K562 (cell line): Measurements from ENCODE around the gene ULK1. TPM values are rescaled to one million over a fixed set of nuclear protein-coding genes. Genes with fewer than 3 reads are reported as not detected.

Source experiments
- ATAC-seq: fragments of 200-7000 bp; cut with Tn5 transposase; 3 replicates; pipeline ENCODE4 v1.9.1; 2020; ENCODE audit warnings: moderate library complexity
- BruUV-seq: library from RNA; stranded (reverse); fragments of 400-500 nt; replicated peaks from 2 replicates; lab custom pipeline; 2021; lab: Mats Ljungman, UMichigan
- CTCF ChIA-PET: fragments of 300-600 bp; formaldehyde crosslinking; extraction: SDS; loops from one replicate; lab custom pipeline; 2021; ENCODE audit warnings: low intra/inter-chr PET ratio; lab: Yijun Ruan, JAX
- POLR2A ChIA-PET: fragments of 300-600, 350-650 bp; sonication (Branson Sonifier 250); formaldehyde crosslinking; extraction: SDS; loops from one replicate; lab custom pipeline; 2021; ENCODE audit warnings: antibody characterized with exemption, inconsistent platforms; lab: Yijun Ruan, JAX
- DNase-seq, 4 experiments: peaks; one replicate each; pipeline versions ENCODE4 v3.0.0 to v3.0.0-alpha.2; 2011 to 2018; ENCODE audit warnings: low spot score in 3 of 4, mixed read lengths in 3 of 4; ENCODE audit errors: extremely low read depth in 1 of 4
- FAIRE-seq: peaks from 2 replicates; lab custom pipeline; 2011; peaks lifted over from hg19 to GRCh38; lab: Jason Lieb, UNC
- H2AFZ ChIP-seq: 2 replicates; pipeline ENCODE4 v1.6.0; 2011; ENCODE audit warnings: low read depth, low read length, control low read depth, inconsistent platforms
- H3K27ac ChIP-seq: fragments of 200-600 bp; 3 replicates; pipeline ENCODE4 v1.8.0; 2011; ENCODE audit warnings: low read depth, mild to moderate bottlenecking, control low read depth, inconsistent platforms, low read length, moderate library complexity, mixed read lengths; ENCODE audit errors: extremely low read depth
- H3K27me3 ChIP-seq, 2 experiments: fragments of 300-600 bp in 1 of 2; 2 replicates in 1 of 2; 3 replicates in 1 of 2; pipeline versions ENCODE4 v1.6.0 to v1.8.0; 2011; ENCODE audit warnings: inconsistent platforms in 2 of 2, low read length in 2 of 2, mild to moderate bottlenecking in 1 of 2, mixed read lengths in 1 of 2, moderate library complexity in 1 of 2; ENCODE audit not compliant: control insufficient read depth in 2 of 2, insufficient read depth in 2 of 2
- H3K36me3 ChIP-seq: fragments of 300-600 bp; 3 replicates; pipeline ENCODE4 v1.8.0; 2011; ENCODE audit warnings: mild to moderate bottlenecking, low read length, inconsistent platforms; ENCODE audit not compliant: control insufficient read depth, insufficient read depth
- H3K4me1 ChIP-seq, 2 experiments: fragments of 200-600 bp in 1 of 2; replicated peaks in 1 of 2; 2 replicates in 1 of 2; 3 replicates in 1 of 2; pipeline versions ENCODE4 v1.5.1 to v1.8.0; 2011; ENCODE audit warnings: inconsistent platforms in 2 of 2, low read length in 2 of 2, mild to moderate bottlenecking in 1 of 2, mixed read lengths in 1 of 2, moderate library complexity in 1 of 2; ENCODE audit not compliant: control insufficient read depth in 2 of 2, insufficient read depth in 2 of 2
- H3K4me2 ChIP-seq: 2 replicates; pipeline ENCODE4 v1.6.1; 2011; ENCODE audit warnings: low read length, control low read depth, inconsistent platforms, mixed read lengths; ENCODE audit not compliant: insufficient read depth
- H3K4me3 ChIP-seq: fragments of 200-600 bp; sonication (generic), shearing (Covaris generic); 2 replicates; pipeline ENCODE4 v1.5.1; 2016; ENCODE audit warnings: control low read depth, inconsistent platforms
- H3K79me2 ChIP-seq: fragments of 200-600 bp; 3 replicates; pipeline ENCODE4 v1.8.0; 2011; ENCODE audit warnings: low read length, inconsistent platforms; ENCODE audit not compliant: control insufficient read depth, insufficient read depth
- H3K9ac ChIP-seq, 2 experiments: 2 replicates each; pipeline versions ENCODE4 v1.6.0 to v1.6.1; 2011; ENCODE audit warnings: low read depth in 2 of 2, low read length in 2 of 2, control low read depth in 1 of 2, inconsistent platforms in 1 of 2, mild to moderate bottlenecking in 1 of 2, mixed read lengths in 1 of 2; ENCODE audit not compliant: insufficient read depth in 1 of 2
- H3K9me1 ChIP-seq: one replicate; pipeline ENCODE4 v1.6.0; 2011; ENCODE audit warnings: inconsistent platforms, mild to moderate bottlenecking, low read length, moderate library complexity; ENCODE audit not compliant: control insufficient read depth, insufficient read depth
- H3K9me3 ChIP-seq: replicated peaks from 2 replicates; pipeline ENCODE4 v1.5.1; 2011; ENCODE audit warnings: low read depth, low read length, inconsistent platforms; ENCODE audit not compliant: control insufficient read depth, insufficient read depth
- H4K20me1 ChIP-seq: replicated peaks from 2 replicates; pipeline ENCODE4 v1.6.1; 2011; ENCODE audit warnings: low read length, inconsistent platforms, mixed read lengths; ENCODE audit not compliant: control insufficient read depth, insufficient read depth
- JUN ChIP-seq, 2 experiments: sonication (generic) in 1 of 2; formaldehyde crosslinking in 1 of 2; IDR thresholded peaks; 2 replicates each; pipeline versions ENCODE4 v1.6.1 to v1.8.0; 2012 to 2022; ENCODE audit warnings: borderline replicate concordance in 2 of 2, mild to moderate bottlenecking in 2 of 2, improper control_type of control experiment in 1 of 2, low read depth in 1 of 2, low read length in 1 of 2, missing genetic modification reagents in 1 of 2
- PBX2 ChIP-seq, 2 experiments: IDR thresholded peaks in 1 of 2; conservative IDR thresholded peaks in 1 of 2; 2 replicates each; pipeline ENCODE4 v1.6.1; 2016; ENCODE audit warnings: low read depth in 2 of 2, mild to moderate bottlenecking in 1 of 2, missing compliant biosample characterization in 1 of 2, missing genetic modification characterization in 1 of 2, moderate library complexity in 1 of 2
- POLR2G ChIP-seq: fragments of 200-400 bp; formaldehyde crosslinking; IDR thresholded peaks from 2 replicates; pipeline ENCODE4 v1.6.1; 2017; ENCODE audit warnings: low read depth, mild to moderate bottlenecking, antibody characterized with exemption, low read length, moderate library complexity
- ZNF668 ChIP-seq: fragments of 250-450 bp; sonication (Bioruptor Pico); IDR thresholded peaks from 2 replicates; pipeline ENCODE4 v1.8.0; 2022; ENCODE audit warnings: mild to moderate bottlenecking, inconsistent platforms
- WGBS: fragments of 100-300 bp; shearing (Covaris generic); methylation state at CpG from one replicate; pipeline ENCODE4 v1.1.6; 2016; ENCODE audit warnings: low coverage, mixed read lengths; ENCODE audit not compliant: insufficient coverage; ENCODE audit errors: missing lambda C conversion rate; 5-methylcytosine and 5-hydroxymethylcytosine counted together
- in situ Hi-C: fragments of 300-500 bp; cut with MboI; formaldehyde crosslinking; loops from 4 replicates; pipeline ENCODE4 v1.15.0; 2018; ENCODE audit warnings: inconsistent platforms, mixed read lengths
- intact Hi-C: fragments of 100-400 bp; cut with micrococcal nuclease; formaldehyde crosslinking; loops from 2 replicates; pipeline ENCODE4 v1.14.2; 2022
- polyA plus RNA-seq, 8 experiments: library from polyadenylated mRNA; depleted of rRNA in 4 of 8; stranded (reverse) in 5 of 8; unstranded in 3 of 8; fragments of >200 nt; fragmentation: Nextera tagmentation in 2 of 8; fragmentation: Illumina TruSeq in 1 of 8; extraction: Ambion mirVana in 2 of 8; extraction: Trizol in 1 of 8; gene quantifications; 2 replicates each; pipeline versions ENCODE4 v1.2.1 to v1.2.3, GENCODE V29; 2011 to 2014; ENCODE audit warnings: inconsistent platforms in 1 of 8, missing spikeins in 1 of 8
- total RNA-seq, 7 experiments: library from RNA; depleted of rRNA in 6 of 7; stranded (reverse); fragments of >200 nt in 6 of 7; fragmentation: Illumina TruSeq in 2 of 7; extraction: Trizol in 2 of 7; gene quantifications; 2 replicates each; pipeline versions ENCODE4 v1.2.1 to v1.2.3, GENCODE V29; 2011 to 2021; ENCODE audit warnings: low replicate concordance in 1 of 7

ULK1 gene
- total and polyA plus RNA-seq, 9 of the 15 experiments (the other 6 are each of a cell fraction or from before 2014, with no cell fraction given), result 0.15 to 29.4 (median 2.5) TPM

GRCh38 chr12:131909081-131909751 lies 14.8 kb downstream of the ULK1 start:
- Histone ChIP-seq H4K20me1 (0 out of 2 replicates have a peak, but pooled peaks cover 11% of the 10 kb centered on the region), H3K27me3 (no peaks in the 10 kb centered on the region), H3K27ac (no peak overlapping the region), H3K9ac (no peak overlapping the region), H3K4me2 (no peak overlapping the region), H3K4me1 (peaks cover 0 to 27% of the 10 kb centered on the region in 2 experiments; a peak in 2 of 5 replicates), H3K9me3 (no peaks in the 10 kb centered on the region), H3K36me3 (peaks cover 14% of the 10 kb centered on the region; the same call in 2 of the 3 replicates), H3K4me3 (no peak overlapping the region), H3K9me1 (no peaks in the 10 kb centered on the region), H2AFZ (no peak overlapping the region), H3K79me2 (no peaks in the 10 kb centered on the region)
- ChIA-PET CTCF (no interaction called here), POLR2A (interaction anchor here (1.6 to 2.6 kb wide), 2 partner anchors 10 to 13 kb away, joined by 5 to 8 read pairs; no protein-coding TSS in a partner anchor)
- WGBS, result 94% methylated on average over 20 of the region's 61 CpGs
- no peak for ATAC-seq
- intact Hi-C loops, result no loop called here
- no peak for DNase-seq
- no peak for FAIRE-seq
- BruUV-seq, result no TSS peak
- in situ Hi-C loops, result no loop called here
- TF ChIP-seq ZNF668 (CRISPR knock-in tag), result no peak
- TF ChIP-seq POLR2G, result 0 out of 2 replicates have a peak, but pooled peaks have one; percentile 9
- no peak for TF ChIP-seq JUN (IDR thresholded peaks at IDR 0.05; ENCODE audit: borderline replicate concordance, low read depth, low read length)
- TF ChIP-seq JUN (CRISPR knock-in tag; IDR thresholded peaks at IDR 0.05; ENCODE audit: borderline replicate concordance), result no peak
- TF ChIP-seq PBX2 (CRISPR knock-in tag; IDR thresholded peaks at IDR 0.05; ENCODE audit: low read depth), result no peak
- no peak for TF ChIP-seq PBX2 (tag; conservative IDR thresholded peaks at IDR 0.05; ENCODE audit: low read depth)
